GM13976 (cell line): ENCODE data around the gene GLDC.

ENCODE experiments used
- DNase-seq: peaks from one replicate; pipeline ENCODE4 v3.0.0; 2012; ENCODE audit warnings: low spot score
- CTCF ChIP-seq: IDR thresholded peaks from 2 replicates; pipeline ENCODE4 v1.5.1; 2012; ENCODE audit warnings: borderline replicate concordance, mild to moderate bottlenecking; ENCODE audit not compliant: insufficient read depth; ENCODE audit errors: extremely low read depth, missing control alignments, control extremely low read depth
- in situ Hi-C: fragments of 300-500 bp; cut with MboI; formaldehyde crosslinking; loops from one replicate; pipeline ENCODE4 v1.12.0; 2022; ENCODE audit warnings: low sequenced_read_pairs, mixed read lengths, inconsistent platforms; ENCODE audit not compliant: unreplicated experiment

Gene GLDC

GRCh38 chr9:6522263-6522662, 123.3 kb downstream of the GLDC start:
- in situ Hi-C loops: no loop called here
- DNase-seq: no peak
- TF ChIP-seq CTCF: no peak

GRCh38 chr9:6512085-6512657, 133.4 kb downstream of the GLDC start:
- in situ Hi-C loops: no loop called here
- DNase-seq: no peak
- no peak for TF ChIP-seq CTCF

- DNase-seq: no peak
- in situ Hi-C loops: no loop called here
- TF ChIP-seq CTCF: no peak
These were observed 139.0 kb downstream of the GLDC start for GRCh38 chr9:6506571-6506970.

- TF ChIP-seq CTCF: no peak
- DNase-seq: no peak
- in situ Hi-C loops: no loop called here
These were observed 143.1 kb downstream of the GLDC start for GRCh38 chr9:6502399-6502798.

- in situ Hi-C loops: no loop called here
- no peak for DNase-seq
- TF ChIP-seq CTCF: no peak
These were observed 143.9 kb downstream of the GLDC start for GRCh38 chr9:6501526-6502210.

- DNase-seq: no peak
- TF ChIP-seq CTCF: no peak
- in situ Hi-C loops: no loop called here
These were observed 146.5 kb downstream of the GLDC start for GRCh38 chr9:6498982-6499381.

- no peak for TF ChIP-seq CTCF
- no peak for DNase-seq
- in situ Hi-C loops: no loop called here
These were observed 150.1 kb downstream of the GLDC start for GRCh38 chr9:6495466-6495865.
